Stimulated activated CD4-positive, alpha-beta T cell treated with anti-CD3 and anti-CD28 coated beads, Interleukin-1b, Interleukin-23, amount 100 ng/mL, for 48 hours (primary cell): ENCODE data around the gene SRGAP1.
"Not testable (repeated sequence)": the region's sequence is repeated elsewhere in the genome, so short reads cannot be mapped to it uniquely, and the experiment has no call there.

Source experiments
- DNase-seq: peaks from one replicate; pipeline ENCODE4 v3.0.0-alpha.2; 2020

The SRGAP1 gene

GRCh38 chr12:64132672-64133071, 288.2 kb downstream of the SRGAP1 start:
- not testable (repeated sequence) for DNase-seq

GRCh38 chr12:64137117-64137516, 292.6 kb downstream of the SRGAP1 start:
- DNase-seq = no peak

GRCh38 chr12:64139021-64139420, 294.5 kb downstream of the SRGAP1 start:
- no peak for DNase-seq

- no peak for DNase-seq
Observed at GRCh38 chr12:64142382-64142781, 297.9 kb downstream of the SRGAP1 start.

- DNase-seq = no peak
Observed at GRCh38 chr12:64142784-64143183, 298.3 kb downstream of the SRGAP1 start.

- no peak for DNase-seq
Observed at GRCh38 chr12:64145226-64145625, 300.7 kb downstream of the SRGAP1 start.

GRCh38 chr12:64147011-64147631, 302.6 kb downstream of the SRGAP1 start:
- DNase-seq = no peak

GRCh38 chr12:64147875-64148274, 303.4 kb downstream of the SRGAP1 start:
- DNase-seq = no peak

GRCh38 chr12:64154677-64155076, 310.2 kb downstream of the SRGAP1 start:
- DNase-seq = no peak

GRCh38 chr12:64157110-64157509, 312.6 kb downstream of the SRGAP1 start:
- no peak for DNase-seq

- no peak for DNase-seq
Observed at GRCh38 chr12:64160021-64160710, 315.7 kb downstream of the SRGAP1 start.

GRCh38 chr12:64160711-64161060, 316.2 kb downstream of the SRGAP1 start:
- DNase-seq = no peak

- DNase-seq = not testable (repeated sequence)
Observed at GRCh38 chr12:64166606-64167005, 322.1 kb downstream of the SRGAP1 start.

GRCh38 chr12:64167041-64167440, 322.5 kb downstream of the SRGAP1 start:
- DNase-seq = not testable (repeated sequence)

GRCh38 chr12:64170024-64170423, 325.5 kb downstream of the SRGAP1 start:
- DNase-seq = no peak

GRCh38 chr12:64170730-64171129, 326.2 kb downstream of the SRGAP1 start:
- DNase-seq = no peak

GRCh38 chr12:64171715-64172114, 327.2 kb downstream of the SRGAP1 start:
- no peak for DNase-seq

GRCh38 chr12:64172143-64172970, 327.9 kb downstream of the SRGAP1 start:
- no peak for DNase-seq

- DNase-seq = no peak
Observed at GRCh38 chr12:64173456-64173855, 329.0 kb downstream of the SRGAP1 start.

GRCh38 chr12:64175254-64175945, 330.9 kb downstream of the SRGAP1 start:
- no peak for DNase-seq

- no peak for DNase-seq
Observed at GRCh38 chr12:64177001-64177400, 332.5 kb downstream of the SRGAP1 start.

- DNase-seq = no peak
Observed at GRCh38 chr12:64178122-64178521, 333.6 kb downstream of the SRGAP1 start.

GRCh38 chr12:64180951-64181350, 336.5 kb downstream of the SRGAP1 start:
- DNase-seq = no peak
